Colonic mucosa (tissue), 4 donors: ENCODE data around the gene NEIL1. TPM values are rescaled to one million over a fixed set of nuclear protein-coding genes. Genes with fewer than 3 reads are reported as not detected.
"Not testable (repeated sequence)": the region's sequence is repeated elsewhere in the genome, so short reads cannot be mapped to it uniquely, and the experiment has no call there.

Source experiments
- DNase-seq: peaks from one replicate; pipeline ENCODE4 v3.0.0-alpha.2; 2020
- H3K27ac ChIP-seq: fragments of 200-600 bp; one replicate; pipeline ENCODE4 v1.8.0; 2021
- H3K27me3 ChIP-seq: fragments of 200-600 bp; one replicate; pipeline ENCODE4 v1.8.0; 2021
- H3K36me3 ChIP-seq: fragments of 200-600 bp; one replicate; pipeline ENCODE4 v1.8.0; 2021
- H3K4me1 ChIP-seq: fragments of 200-600 bp; one replicate; pipeline ENCODE4 v1.8.0; 2021; ENCODE audit warnings: mild to moderate bottlenecking
- H3K4me3 ChIP-seq: fragments of 200-600 bp; one replicate; pipeline ENCODE4 v1.8.0; 2021
- H3K9ac ChIP-seq, 2 donors: one replicate each; pipeline ENCODE4 v1.7.0; 2013; ENCODE audit warnings: control low read depth in 2 of 2, low read depth in 2 of 2, low read length in 2 of 2
- H3K9me3 ChIP-seq: fragments of 200-600 bp; one replicate; pipeline ENCODE4 v1.8.0; 2021
- intact Hi-C: fragments of 100-400 bp; cut with DNase I; formaldehyde crosslinking; loops from one replicate; pipeline ENCODE4 v1.14.1; 2022
- total RNA-seq, 2 donors: library from RNA; stranded (reverse); fragmentation: NEBNext Ultra II Directional in 1 of 2; extraction: Animal tissue kit (Norgen Biotek cat#: 25700) in 1 of 2; gene quantifications; one replicate each; pipeline ENCODE4 v1.2.1, GENCODE V29; 2021
- TF ChIP-seq, protein P1 (sequence below): fragments of 200-600 bp; IDR thresholded peaks from one replicate; pipeline ENCODE4 v1.8.0; 2022; ENCODE audit warnings: antibody characterized with exemption, mild to moderate bottlenecking
- donor health status: healthy.
- donor health status: DM: no; HTN: no; CAD: no.
- donor health status: DM: no; HTN: no; CAD: no.

The NEIL1 gene
- total RNA-seq, 2 donors from 2014 or later, result 34.1 to 39.6 TPM

DNA sequence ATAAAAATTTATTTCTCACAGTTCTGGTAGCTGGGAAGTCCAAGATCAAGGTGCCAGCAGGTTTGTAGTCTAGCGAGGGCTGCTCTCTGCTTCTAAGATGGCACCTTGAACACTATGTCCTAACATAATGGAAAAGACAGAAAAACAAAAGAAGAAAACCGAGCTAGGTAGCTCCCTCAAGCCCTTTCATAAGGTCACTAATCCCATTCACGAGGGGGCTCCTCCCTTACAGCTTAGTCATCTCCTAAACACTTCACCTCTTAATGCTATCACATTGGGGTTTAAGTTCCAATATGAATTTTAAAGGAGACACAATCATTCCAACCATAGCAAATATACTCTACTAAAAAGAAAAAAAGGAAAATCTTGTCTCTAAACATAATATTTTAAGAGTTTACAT is 40.7 kb upstream of the NEIL1 start:
- H3K27me3 ChIP-seq, result no peaks in the 10 kb centered on the region
- H3K36me3 ChIP-seq, result no peaks in the 10 kb centered on the region
- no peaks in the 10 kb centered on the region for H3K9me3 ChIP-seq
- TF ChIP-seq, protein P1, sequence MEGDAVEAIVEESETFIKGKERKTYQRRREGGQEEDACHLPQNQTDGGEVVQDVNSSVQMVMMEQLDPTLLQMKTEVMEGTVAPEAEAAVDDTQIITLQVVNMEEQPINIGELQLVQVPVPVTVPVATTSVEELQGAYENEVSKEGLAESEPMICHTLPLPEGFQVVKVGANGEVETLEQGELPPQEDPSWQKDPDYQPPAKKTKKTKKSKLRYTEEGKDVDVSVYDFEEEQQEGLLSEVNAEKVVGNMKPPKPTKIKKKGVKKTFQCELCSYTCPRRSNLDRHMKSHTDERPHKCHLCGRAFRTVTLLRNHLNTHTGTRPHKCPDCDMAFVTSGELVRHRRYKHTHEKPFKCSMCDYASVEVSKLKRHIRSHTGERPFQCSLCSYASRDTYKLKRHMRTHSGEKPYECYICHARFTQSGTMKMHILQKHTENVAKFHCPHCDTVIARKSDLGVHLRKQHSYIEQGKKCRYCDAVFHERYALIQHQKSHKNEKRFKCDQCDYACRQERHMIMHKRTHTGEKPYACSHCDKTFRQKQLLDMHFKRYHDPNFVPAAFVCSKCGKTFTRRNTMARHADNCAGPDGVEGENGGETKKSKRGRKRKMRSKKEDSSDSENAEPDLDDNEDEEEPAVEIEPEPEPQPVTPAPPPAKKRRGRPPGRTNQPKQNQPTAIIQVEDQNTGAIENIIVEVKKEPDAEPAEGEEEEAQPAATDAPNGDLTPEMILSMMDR, result no peak
- H3K4me3 ChIP-seq, result no peak overlapping the region
- no peak for DNase-seq
- no peaks in the 10 kb centered on the region for H3K4me1 ChIP-seq
- no peak overlapping the region for H3K9ac ChIP-seq
- intact Hi-C loops, result loop anchor here (10.0 kb wide), 1 partner anchor 281 kb away; the partner anchor contains the start of gene PPCDC
- no peak overlapping the region for H3K27ac ChIP-seq

DNA sequence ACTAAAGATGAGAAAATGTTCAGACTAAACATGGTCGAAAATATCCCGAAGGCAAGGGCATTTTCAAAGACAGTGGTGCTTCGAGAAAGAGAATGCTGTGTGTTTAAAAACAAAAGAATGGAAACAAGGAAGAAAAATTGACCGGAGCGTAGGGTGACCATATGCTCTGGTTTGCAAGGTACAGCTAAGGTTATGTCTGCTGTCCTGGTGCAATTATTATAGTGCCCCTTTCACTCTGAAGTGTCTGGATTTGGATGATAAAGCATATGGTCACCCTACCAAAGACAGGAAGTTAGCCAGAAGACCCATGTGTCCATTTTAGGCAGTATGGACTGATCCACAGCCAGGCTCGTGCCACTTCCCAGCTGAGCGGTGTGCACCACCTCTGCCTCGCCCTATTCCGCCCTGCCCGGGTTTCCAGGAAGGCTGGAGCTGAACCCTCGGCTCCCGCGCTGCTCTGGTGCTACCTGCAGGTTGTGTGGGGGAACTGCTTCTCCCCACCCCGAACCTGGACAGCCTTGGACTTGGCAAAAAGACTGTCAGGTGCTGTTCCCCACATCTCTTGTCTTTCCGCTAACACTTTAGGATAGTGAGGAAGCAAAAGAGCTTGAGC is 39.0 kb upstream of the NEIL1 start:
- H3K36me3 ChIP-seq, result no peaks in the 10 kb centered on the region
- intact Hi-C loops, result loop anchor here (10.0 kb wide), 1 partner anchor 283 kb away; the partner anchor contains the start of gene PPCDC
- H3K9me3 ChIP-seq, result no peaks in the 10 kb centered on the region
- H3K9ac ChIP-seq, result no peak overlapping the region
- peak; percentile 78 for DNase-seq
- H3K27ac ChIP-seq, result no peak overlapping the region
- no peaks in the 10 kb centered on the region for H3K4me1 ChIP-seq
- H3K27me3 ChIP-seq, result no peaks in the 10 kb centered on the region
- no peak overlapping the region for H3K4me3 ChIP-seq
- TF ChIP-seq, protein P1, result peak; percentile 42

DNA sequence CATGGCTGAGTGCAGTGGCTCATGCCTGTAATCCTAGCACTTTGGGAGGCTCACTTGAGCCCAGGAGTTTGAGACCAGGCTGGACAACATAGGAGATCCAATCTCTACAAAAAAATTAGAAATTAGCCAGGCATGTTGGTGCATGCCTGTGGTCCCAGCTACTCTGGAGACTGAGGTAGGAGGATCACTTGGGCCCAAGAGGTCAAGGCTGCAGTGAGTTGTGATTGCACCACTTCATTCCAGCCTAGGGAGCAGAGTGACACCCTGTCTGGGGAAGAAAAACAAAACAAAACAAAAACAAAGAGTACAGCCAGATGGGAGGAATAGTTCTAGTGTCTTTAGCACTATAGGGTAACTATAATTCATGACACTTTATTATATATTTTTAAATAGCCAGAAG is 37.1 kb upstream of the NEIL1 start:
- Histone ChIP-seq H3K27ac (no peak overlapping the region), H3K36me3 (no peaks in the 10 kb centered on the region), H3K4me3 (no peak overlapping the region), H3K27me3 (no peaks in the 10 kb centered on the region), H3K9me3 (no peaks in the 10 kb centered on the region), H3K4me1 (no peaks in the 10 kb centered on the region), H3K9ac (no peak overlapping the region)
- intact Hi-C loops, result loop anchor here (10.0 kb wide), 1 partner anchor 285 kb away; the partner anchor contains the start of gene PPCDC
- TF ChIP-seq, protein P1, result no peak
- DNase-seq, result no peak

DNA sequence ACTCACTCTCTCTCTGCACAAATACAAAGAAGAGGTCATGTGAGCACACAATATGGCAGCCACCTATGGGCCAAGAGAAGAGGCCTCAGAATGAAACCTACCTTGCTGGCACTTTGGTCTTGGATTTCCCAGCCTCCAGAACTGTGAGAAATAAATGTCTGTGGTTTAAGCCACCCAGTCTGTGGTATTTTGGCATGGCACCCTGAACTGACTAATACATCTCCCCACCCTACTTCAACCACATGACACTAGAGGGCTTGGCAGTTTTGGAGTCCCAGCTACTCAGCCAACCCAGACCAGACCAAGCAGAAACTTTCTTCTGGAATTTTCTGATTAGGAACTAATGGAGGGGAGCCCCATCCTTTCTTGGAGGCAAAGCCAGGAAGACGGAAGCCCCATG is 34.3 kb upstream of the NEIL1 start:
- H3K27ac ChIP-seq, H3K9ac ChIP-seq, H3K27me3 ChIP-seq, H3K9me3 ChIP-seq, H3K4me3 ChIP-seq, DNase-seq, H3K36me3 ChIP-seq, intact Hi-C loops, H3K4me1 ChIP-seq: not testable (repeated sequence)

DNA sequence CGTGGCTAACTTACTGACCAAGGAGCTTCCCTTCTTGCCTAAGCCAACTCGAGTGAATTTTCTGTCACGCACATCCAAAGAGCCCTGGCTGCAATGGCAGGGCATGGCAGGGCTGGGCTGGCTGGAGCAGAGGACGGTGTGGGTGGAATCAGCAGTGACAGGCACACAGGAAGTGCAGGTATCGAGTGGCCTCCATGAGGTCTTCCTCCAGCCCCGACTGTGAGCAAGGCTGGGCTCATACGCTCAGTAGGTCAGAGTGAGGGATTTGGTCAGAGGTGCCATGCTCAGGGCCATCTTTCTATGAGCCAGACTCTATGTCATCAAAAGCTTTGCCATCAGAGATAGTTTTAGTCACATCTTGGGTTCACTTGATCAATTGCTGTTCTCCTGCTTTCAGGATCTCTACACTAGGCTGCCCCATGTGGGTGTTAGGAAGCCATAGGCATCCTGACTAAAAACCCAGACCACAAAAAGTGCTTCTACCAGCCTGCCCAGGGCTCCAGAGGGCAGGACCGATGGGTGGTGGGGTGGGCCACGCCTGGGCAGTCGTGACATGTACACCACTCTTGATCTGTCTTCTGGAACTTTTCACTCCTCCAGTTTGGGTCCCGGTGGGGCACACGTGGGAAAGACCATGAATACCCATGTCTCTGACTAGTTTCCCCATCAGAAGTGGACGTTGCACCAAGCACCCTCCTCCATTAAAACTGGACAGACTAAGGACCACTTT is 33.6 kb upstream of the NEIL1 start:
- intact Hi-C loops, result no loop called here

More for the DNA sequence above, 33.6 kb upstream of the NEIL1 start:
- Histone ChIP-seq H3K27ac (no peak overlapping the region), H3K27me3 (no peaks in the 10 kb centered on the region), H3K9ac (no peak overlapping the region), H3K4me3 (no peak overlapping the region), H3K9me3 (no peaks in the 10 kb centered on the region), H3K4me1 (no peaks in the 10 kb centered on the region), H3K36me3 (no peaks in the 10 kb centered on the region)
- no peak for DNase-seq
- TF ChIP-seq, protein P1, result no peak
